H1 (cell line): ENCODE measurements around the gene TRAF6. TPM values are rescaled to one million over a fixed set of nuclear protein-coding genes. Genes with fewer than 3 reads are reported as not detected.

ENCODE experiments used
- polyA plus RNA-seq, 7 experiments: library from polyadenylated mRNA; depleted of rRNA in 3 of 7; stranded (reverse) in 5 of 7; unstranded in 2 of 7; fragments of >200 nt in 5 of 7; fragments of 200-250 nt in 2 of 7; gene quantifications; 1 replicate in 5 of 7; 2 replicates in 1 of 7; 4 replicates in 1 of 7; pipeline versions ENCODE4 v1.2.1 to v1.2.3, GENCODE V29; 2011 to 2013; ENCODE audit warnings: missing spikeins in 2 of 7, mixed read lengths in 2 of 7
- total RNA-seq: library from RNA; stranded (reverse); fragmentation: NEBNext Ultra II Directional; extraction: Animal tissue kit (Norgen Biotek cat#: 25700); gene quantifications from 2 replicates; pipeline ENCODE4 v1.2.1, GENCODE V29; 2021
- TF ChIP-seq, protein P1 (sequence below), 3 experiments: IDR thresholded peaks; 1 replicate in 2 of 3; 2 replicates in 1 of 3; pipeline versions ENCODE4 v1.5.1 to v1.6.1; 2011; ENCODE audit warnings: low read length in 3 of 3, mild to moderate bottlenecking in 3 of 3, inconsistent platforms in 2 of 3, low read depth in 1 of 3, moderate library complexity in 1 of 3; ENCODE audit not compliant: insufficient read depth in 1 of 3; ENCODE audit errors: control extremely low read depth in 1 of 3

Gene TRAF6
- total and polyA plus RNA-seq, 2 of the 8 experiments (the other 6 are each of a cell fraction or from before 2014, with no cell fraction given): 4.6 to 8.8 TPM

DNA sequence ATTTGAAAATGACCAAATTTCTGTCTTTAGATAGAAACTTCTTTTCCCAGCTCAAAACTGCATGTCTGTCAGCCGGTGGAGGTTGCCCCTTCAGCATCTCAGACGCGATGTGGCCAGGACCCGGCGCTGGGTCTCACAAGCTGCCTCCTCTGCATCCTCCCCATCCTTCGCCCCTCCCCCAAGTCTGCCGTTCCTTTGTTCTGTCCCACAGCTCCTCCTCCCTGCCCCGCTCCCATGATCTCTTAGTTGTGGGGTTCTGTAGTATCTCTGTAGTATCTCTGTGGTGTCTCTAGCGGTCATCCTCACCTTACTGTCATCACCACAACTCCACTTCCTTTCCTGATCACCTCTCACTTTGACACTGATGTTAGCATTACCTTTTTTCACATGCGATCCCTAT is 49.9 kb downstream of the TRAF6 start (continued):
- TF ChIP-seq, protein P1, sequence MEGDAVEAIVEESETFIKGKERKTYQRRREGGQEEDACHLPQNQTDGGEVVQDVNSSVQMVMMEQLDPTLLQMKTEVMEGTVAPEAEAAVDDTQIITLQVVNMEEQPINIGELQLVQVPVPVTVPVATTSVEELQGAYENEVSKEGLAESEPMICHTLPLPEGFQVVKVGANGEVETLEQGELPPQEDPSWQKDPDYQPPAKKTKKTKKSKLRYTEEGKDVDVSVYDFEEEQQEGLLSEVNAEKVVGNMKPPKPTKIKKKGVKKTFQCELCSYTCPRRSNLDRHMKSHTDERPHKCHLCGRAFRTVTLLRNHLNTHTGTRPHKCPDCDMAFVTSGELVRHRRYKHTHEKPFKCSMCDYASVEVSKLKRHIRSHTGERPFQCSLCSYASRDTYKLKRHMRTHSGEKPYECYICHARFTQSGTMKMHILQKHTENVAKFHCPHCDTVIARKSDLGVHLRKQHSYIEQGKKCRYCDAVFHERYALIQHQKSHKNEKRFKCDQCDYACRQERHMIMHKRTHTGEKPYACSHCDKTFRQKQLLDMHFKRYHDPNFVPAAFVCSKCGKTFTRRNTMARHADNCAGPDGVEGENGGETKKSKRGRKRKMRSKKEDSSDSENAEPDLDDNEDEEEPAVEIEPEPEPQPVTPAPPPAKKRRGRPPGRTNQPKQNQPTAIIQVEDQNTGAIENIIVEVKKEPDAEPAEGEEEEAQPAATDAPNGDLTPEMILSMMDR (IDR thresholded peaks at IDR 0.05; ENCODE audit: control extremely low read depth in 1 of 3, insufficient read depth in 1 of 3, low read depth in 1 of 3, low read length in 3 of 3): no peak
